HTERT RPE-1 (cell line): ENCODE data around the gene MTREX.

ENCODE experiments used
- in situ Hi-C: fragments of 300-500 bp; cut with MboI; formaldehyde crosslinking; loops from 4 replicates; pipeline ENCODE4 v1.14.3; 2020; ENCODE audit warnings: low sequenced_read_pairs

Gene MTREX

GRCh38 chr5:55377810-55378209 is 70.0 kb downstream of the MTREX start:
- in situ Hi-C loops = no loop called here

- in situ Hi-C loops = no loop called here
These were observed 75.5 kb downstream of the MTREX start for GRCh38 chr5:55383254-55383653.

GRCh38 chr5:55384072-55384471 is 76.3 kb downstream of the MTREX start:
- in situ Hi-C loops = no loop called here

GRCh38 chr5:55385227-55385626 is 77.4 kb downstream of the MTREX start:
- in situ Hi-C loops = no loop called here

- in situ Hi-C loops = no loop called here
These were observed 78.1 kb downstream of the MTREX start for GRCh38 chr5:55385846-55386245.

- in situ Hi-C loops = no loop called here
These were observed 78.6 kb downstream of the MTREX start for GRCh38 chr5:55386356-55386755.

GRCh38 chr5:55387865-55388264 is 80.1 kb downstream of the MTREX start:
- in situ Hi-C loops = no loop called here

- in situ Hi-C loops = no loop called here
These were observed 83.9 kb downstream of the MTREX start for GRCh38 chr5:55391707-55392106.

- in situ Hi-C loops = no loop called here
These were observed 84.9 kb downstream of the MTREX start for GRCh38 chr5:55392669-55393068.

- in situ Hi-C loops = no loop called here
These were observed 85.8 kb downstream of the MTREX start for GRCh38 chr5:55393501-55394175.

GRCh38 chr5:55402199-55402598 is 94.4 kb downstream of the MTREX start:
- in situ Hi-C loops = no loop called here

GRCh38 chr5:55406292-55406691 is 98.5 kb downstream of the MTREX start:
- in situ Hi-C loops = no loop called here

- in situ Hi-C loops = no loop called here
These were observed 99.4 kb downstream of the MTREX start for GRCh38 chr5:55407059-55407684.

- in situ Hi-C loops = no loop called here
These were observed 100.2 kb downstream of the MTREX start for GRCh38 chr5:55407984-55408383.

GRCh38 chr5:55409775-55410174 is 102.0 kb downstream of the MTREX start:
- in situ Hi-C loops = no loop called here

GRCh38 chr5:55410845-55411244 is 103.1 kb downstream of the MTREX start:
- in situ Hi-C loops = no loop called here

GRCh38 chr5:55411876-55412275 is 104.1 kb downstream of the MTREX start:
- in situ Hi-C loops = no loop called here

GRCh38 chr5:55413644-55414043 is 105.9 kb downstream of the MTREX start:
- in situ Hi-C loops = no loop called here

GRCh38 chr5:55415071-55415470 is 107.3 kb downstream of the MTREX start:
- in situ Hi-C loops = no loop called here

GRCh38 chr5:55416306-55416705 is 108.5 kb downstream of the MTREX start:
- in situ Hi-C loops = no loop called here

- in situ Hi-C loops = no loop called here
These were observed 111.5 kb downstream of the MTREX start for GRCh38 chr5:55418994-55419968.
